Measurements from ENCODE around the gene LAMA5.

DNA sequence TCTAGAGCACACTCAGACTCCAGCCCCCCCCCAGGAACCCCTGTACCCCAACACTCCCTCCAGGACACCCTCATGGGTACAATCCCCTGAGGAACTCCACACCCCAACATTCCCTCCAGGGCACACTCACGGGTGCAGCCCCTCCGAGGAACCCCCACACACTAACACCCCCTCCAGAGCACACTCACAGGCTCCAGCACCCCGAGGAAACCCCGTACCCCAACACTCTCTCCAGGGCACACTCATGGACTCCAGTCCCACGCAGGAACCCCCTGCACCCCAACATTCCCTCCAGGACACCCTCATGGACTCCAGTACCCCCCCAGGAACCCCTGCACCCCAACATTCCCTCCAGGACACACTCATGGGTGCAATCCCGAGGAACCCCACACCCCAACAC lies 31.6 kb downstream of the LAMA5 start:
- TF ChIP-seq SIN3A (conservative IDR thresholded peaks at IDR 0.05 in 1 of 2, IDR thresholded peaks at IDR 0.05 in 1 of 2; ENCODE audit: low read depth in 1 of 2, low read length in 2 of 2) = no peak
- TF ChIP-seq GABPA (IDR thresholded peaks at IDR 0.05; ENCODE audit: borderline replicate concordance, insufficient read depth, low read length) = no peak
- no peak for TF ChIP-seq POLR2A (IDR thresholded peaks at IDR 0.05; ENCODE audit: control extremely low read depth in 1 of 2, low read depth in 2 of 2, low read length in 2 of 2)
- TF ChIP-seq CTCF (IDR thresholded peaks at IDR 0.05; ENCODE audit: control extremely low read depth in 1 of 3, insufficient read depth in 1 of 3, low read depth in 1 of 3, low read length in 3 of 3) = no peak
- TF ChIP-seq EGR1 (IDR thresholded peaks at IDR 0.05; ENCODE audit: borderline replicate concordance, low read depth, low read length) = no peak
- no peak for TF ChIP-seq SP1 (IDR thresholded peaks at IDR 0.05; ENCODE audit: low read depth, low read length)
- TF ChIP-seq MAFK (IDR thresholded peaks at IDR 0.05; ENCODE audit: low read depth, low read length) = no peak
- TF ChIP-seq EZH2 (IDR thresholded peaks at IDR 0.05; ENCODE audit: low read depth, low read length, severe bottlenecking) = no peak
- no peak for TF ChIP-seq MAX (IDR thresholded peaks at IDR 0.05)
- TF ChIP-seq ZNF274 (IDR thresholded peaks at IDR 0.05; ENCODE audit: borderline replicate concordance, extremely low read depth, low read length) = no peak
- TF ChIP-seq JUND (IDR thresholded peaks at IDR 0.05; ENCODE audit: low read length) = no peak
- no peak for TF ChIP-seq ATF2 (IDR thresholded peaks at IDR 0.05; ENCODE audit: low read length)
- no peak for TF ChIP-seq RFX5 (IDR thresholded peaks at IDR 0.05; ENCODE audit: borderline replicate concordance, low read depth, low read length)

Data from H1 (cell line).